A549 (cell line): ENCODE results near the gene LYZL4. TPM values are rescaled to one million over a fixed set of nuclear protein-coding genes. Genes with fewer than 3 reads are reported as not detected.

Experiments
- ATAC-seq, 2 experiments: fragments of 200-7000 bp in 1 of 2; fragments of >200 bp in 1 of 2; cut with Nextera tagmentation in 1 of 2; cut with Tn5 transposase in 1 of 2; 3 replicates each; pipeline versions ENCODE4 v1.8.0 to v1.9.1; 2018 to 2020; ENCODE audit warnings: mild to moderate bottlenecking in 1 of 2, moderate library complexity in 1 of 2
- CTCF ChIA-PET: fragments of 300-600 bp; sonication (Branson Sonifier 250); formaldehyde crosslinking; extraction: SDS; loops from one replicate; lab custom pipeline; 2021; ENCODE audit warnings: antibody characterized with exemption, inconsistent platforms; lab: Yijun Ruan, JAX
- POLR2A ChIA-PET: fragments of 350-600 bp; formaldehyde crosslinking; extraction: SDS; loops from one replicate; lab custom pipeline; 2021; ENCODE audit warnings: antibody characterized with exemption, inconsistent platforms; lab: Yijun Ruan, JAX
- DNase-seq, 2 experiments: peaks; one replicate each; pipeline versions ENCODE4 v3.0.0 to v3.0.0-alpha.2; 2011 to 2016; ENCODE audit warnings: low read depth in 1 of 2, low spot score in 1 of 2
- FAIRE-seq: peaks from 2 replicates; lab custom pipeline; 2011; peaks lifted over from hg19 to GRCh38; lab: Jason Lieb, UNC
- H3K27ac ChIP-seq, 2 experiments: fragments of >200 bp; sonication (Bioruptor Twin); formaldehyde crosslinking; 3 replicates each; pipeline ENCODE4 v1.5.1; 2016 to 2017
- H3K4me1 ChIP-seq: fragments of >200 bp; sonication (Bioruptor Twin); formaldehyde crosslinking; 3 replicates; pipeline ENCODE4 v1.6.1; 2016
- H3K4me2 ChIP-seq: fragments of >200 bp; sonication (Bioruptor Twin); formaldehyde crosslinking; 3 replicates; pipeline ENCODE4 v1.6.1; 2016
- H3K4me3 ChIP-seq: fragments of >200 bp; sonication (Bioruptor Twin); formaldehyde crosslinking; 3 replicates; pipeline ENCODE4 v1.5.1; 2016
- H3K9me3 ChIP-seq: fragments of >200 bp; sonication (Bioruptor Twin); formaldehyde crosslinking; 3 replicates; pipeline ENCODE4 v1.6.1; 2016
- BHLHE40 ChIP-seq: IDR thresholded peaks from 2 replicates; pipeline ENCODE4 v1.6.1; 2012; ENCODE audit warnings: low read depth, low read length, inconsistent platforms
- CBX8 ChIP-seq: fragments of 200-600 bp; sonication (generic); IDR thresholded peaks from 2 replicates; pipeline ENCODE4 v1.6.1; 2016
- FOSB ChIP-seq: fragments of 250-450 bp; sonication (Bioruptor Pico); IDR thresholded peaks from 2 replicates; pipeline ENCODE4 v1.5.0; 2020; ENCODE audit warnings: mild to moderate bottlenecking, moderate library complexity
- HDAC2 ChIP-seq: fragments of 200-600 bp; sonication (generic); IDR thresholded peaks from 2 replicates; pipeline ENCODE4 v1.6.1; 2016
- HOXA7 ChIP-seq: fragments of 250-450 bp; sonication (Bioruptor Pico); IDR thresholded peaks from 2 replicates; pipeline ENCODE4 v1.5.0; 2020; ENCODE audit warnings: mild to moderate bottlenecking, moderate library complexity
- KDM1A ChIP-seq: fragments of 200-600 bp; sonication (generic); IDR thresholded peaks from 2 replicates; pipeline ENCODE4 v1.6.1; 2016; ENCODE audit warnings: low read depth, mild to moderate bottlenecking
- MYC ChIP-seq: IDR thresholded peaks from 2 replicates; pipeline ENCODE4 v1.6.1; 2012; ENCODE audit warnings: mild to moderate bottlenecking, inconsistent platforms, low read length, improper control_type of control experiment, borderline replicate concordance
- POLR2AphosphoS2 ChIP-seq: conservative IDR thresholded peaks from 2 replicates; pipeline ENCODE4 v1.6.1; 2012; ENCODE audit warnings: low read length, improper control_type of control experiment, inconsistent platforms
- RFX5 ChIP-seq: fragments of 450-650 bp; IDR thresholded peaks from 2 replicates; pipeline ENCODE4 v1.7.1; 2014; ENCODE audit warnings: antibody characterized with exemption, mild to moderate bottlenecking, moderate library complexity
- SMC3 ChIP-seq: fragments of >200 bp; sonication (Bioruptor Twin); formaldehyde crosslinking; IDR thresholded peaks from 3 replicates; pipeline ENCODE4 v1.6.1; 2018; ENCODE audit warnings: inconsistent platforms
- SREBF2 ChIP-seq: fragments of 450-650 bp; IDR thresholded peaks from 2 replicates; pipeline ENCODE4 v1.6.1; 2014; ENCODE audit warnings: mild to moderate bottlenecking, moderate library complexity
- ZFP36 ChIP-seq: fragments of 450-650 bp; IDR thresholded peaks from 2 replicates; pipeline ENCODE4 v1.6.1; 2014; ENCODE audit warnings: borderline replicate concordance; ENCODE audit not compliant: partially characterized antibody
- ZSCAN20 ChIP-seq: fragments of 250-450 bp; sonication (Bioruptor Pico); IDR thresholded peaks from 2 replicates; pipeline ENCODE4 v1.8.0; 2022; ENCODE audit warnings: mild to moderate bottlenecking, moderate library complexity
- WGBS: methylation state at CpG from one replicate; pipeline ENCODE4 v1.1.6; 2017; ENCODE audit errors: missing lambda C conversion rate; 5-methylcytosine and 5-hydroxymethylcytosine counted together
- polyA plus RNA-seq, 4 experiments: library from polyadenylated mRNA; depleted of rRNA in 3 of 4; stranded (reverse); fragments of >200 nt; fragmentation: RNase III in 1 of 4; extraction: RNeasy Plus Mini Kit Qiagen cat#74134 plus additional on column Dnase treatment in 1 of 4; gene quantifications; 2 replicates in 3 of 4; 3 replicates in 1 of 4; pipeline ENCODE4 v1.2.3, GENCODE V29; 2011 to 2017
- TF ChIP-seq, protein P1 (sequence below): fragments of 250-450 bp; sonication (Bioruptor Pico); IDR thresholded peaks from 2 replicates; pipeline ENCODE4 v1.5.0; 2021; ENCODE audit warnings: mild to moderate bottlenecking, moderate library complexity, borderline replicate concordance
- TF ChIP-seq, protein P2 (sequence below): fragments of >200 bp; sonication (Bioruptor Twin); formaldehyde crosslinking; IDR thresholded peaks from 2 replicates; pipeline ENCODE4 v1.6.1; 2016
- TF ChIP-seq, protein P3 (sequence below): fragments of >200 bp; sonication (Bioruptor Twin); formaldehyde crosslinking; IDR thresholded peaks from 3 replicates; pipeline ENCODE4 v1.6.1; 2016
- TF ChIP-seq, protein P4 (sequence below): fragments of 250-450 bp; sonication (Bioruptor Pico); IDR thresholded peaks from 2 replicates; pipeline ENCODE4 v1.5.0; 2020; ENCODE audit warnings: low read depth, mild to moderate bottlenecking, moderate library complexity
- TF ChIP-seq, protein P5 (sequence below): IDR thresholded peaks from 2 replicates; pipeline ENCODE4 v1.6.1; 2012; ENCODE audit warnings: low read depth, borderline replicate concordance
- TF ChIP-seq, protein P6 (sequence below): IDR thresholded peaks from 2 replicates; pipeline ENCODE4 v1.6.1; 2012
- TF ChIP-seq, protein P7 (sequence below): fragments of 150-350 bp; IDR thresholded peaks from 2 replicates; pipeline ENCODE4 v1.6.1; 2014; ENCODE audit warnings: low read depth, mild to moderate bottlenecking, low read length
- TF ChIP-seq, protein P8 (sequence below): fragments of >200 bp; sonication (Bioruptor Twin); formaldehyde crosslinking; IDR thresholded peaks from 3 replicates; pipeline ENCODE4 v1.5.1; 2016

Gene LYZL4
- polyA plus RNA-seq, 2 of the 4 experiments (the other 2 are of a cell fraction): not detected

DNA sequence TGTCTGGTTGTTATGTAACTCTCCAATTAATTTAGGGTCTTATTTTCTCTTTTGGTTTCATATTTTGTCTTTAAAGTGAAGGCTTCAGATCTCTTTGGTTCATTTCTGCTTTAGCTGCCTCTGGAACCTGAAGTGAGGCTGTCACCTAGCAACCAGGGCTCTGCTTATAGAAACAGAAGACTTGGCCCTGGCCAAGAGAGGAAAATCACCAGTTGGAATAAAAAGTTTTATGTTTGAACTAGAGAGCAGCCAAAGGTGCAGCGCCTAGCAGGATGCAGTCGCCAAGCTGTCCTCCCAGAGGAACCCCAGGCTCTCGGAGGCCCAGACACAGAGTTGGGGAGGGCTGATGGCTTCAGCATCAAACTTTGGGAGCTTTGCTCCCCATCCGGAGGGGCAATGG, 41.1 kb downstream of the LYZL4 start (continued):
- TF ChIP-seq, protein P1, sequence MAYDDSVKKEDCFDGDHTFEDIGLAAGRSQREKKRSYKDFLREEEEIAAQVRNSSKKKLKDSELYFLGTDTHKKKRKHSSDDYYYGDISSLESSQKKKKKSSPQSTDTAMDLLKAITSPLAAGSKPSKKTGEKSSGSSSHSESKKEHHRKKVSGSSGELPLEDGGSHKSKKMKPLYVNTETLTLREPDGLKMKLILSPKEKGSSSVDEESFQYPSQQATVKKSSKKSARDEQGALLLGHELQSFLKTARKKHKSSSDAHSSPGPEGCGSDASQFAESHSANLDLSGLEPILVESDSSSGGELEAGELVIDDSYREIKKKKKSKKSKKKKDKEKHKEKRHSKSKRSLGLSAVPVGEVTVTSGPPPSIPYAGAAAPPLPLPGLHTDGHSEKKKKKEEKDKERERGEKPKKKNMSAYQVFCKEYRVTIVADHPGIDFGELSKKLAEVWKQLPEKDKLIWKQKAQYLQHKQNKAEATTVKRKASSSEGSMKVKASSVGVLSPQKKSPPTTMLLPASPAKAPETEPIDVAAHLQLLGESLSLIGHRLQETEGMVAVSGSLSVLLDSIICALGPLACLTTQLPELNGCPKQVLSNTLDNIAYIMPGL: no peak
- no peak for TF ChIP-seq RFX5
- TF ChIP-seq, protein P2, sequence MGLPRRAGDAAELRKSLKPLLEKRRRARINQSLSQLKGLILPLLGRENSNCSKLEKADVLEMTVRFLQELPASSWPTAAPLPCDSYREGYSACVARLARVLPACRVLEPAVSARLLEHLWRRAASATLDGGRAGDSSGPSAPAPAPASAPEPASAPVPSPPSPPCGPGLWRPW: no peak
- TF ChIP-seq MYC: no peak
- TF ChIP-seq, protein P3, sequence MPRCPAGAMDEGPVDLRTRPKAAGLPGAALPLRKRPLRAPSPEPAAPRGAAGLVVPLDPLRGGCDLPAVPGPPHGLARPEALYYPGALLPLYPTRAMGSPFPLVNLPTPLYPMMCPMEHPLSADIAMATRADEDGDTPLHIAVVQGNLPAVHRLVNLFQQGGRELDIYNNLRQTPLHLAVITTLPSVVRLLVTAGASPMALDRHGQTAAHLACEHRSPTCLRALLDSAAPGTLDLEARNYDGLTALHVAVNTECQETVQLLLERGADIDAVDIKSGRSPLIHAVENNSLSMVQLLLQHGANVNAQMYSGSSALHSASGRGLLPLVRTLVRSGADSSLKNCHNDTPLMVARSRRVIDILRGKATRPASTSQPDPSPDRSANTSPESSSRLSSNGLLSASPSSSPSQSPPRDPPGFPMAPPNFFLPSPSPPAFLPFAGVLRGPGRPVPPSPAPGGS: no peak
- TF ChIP-seq, protein P4, sequence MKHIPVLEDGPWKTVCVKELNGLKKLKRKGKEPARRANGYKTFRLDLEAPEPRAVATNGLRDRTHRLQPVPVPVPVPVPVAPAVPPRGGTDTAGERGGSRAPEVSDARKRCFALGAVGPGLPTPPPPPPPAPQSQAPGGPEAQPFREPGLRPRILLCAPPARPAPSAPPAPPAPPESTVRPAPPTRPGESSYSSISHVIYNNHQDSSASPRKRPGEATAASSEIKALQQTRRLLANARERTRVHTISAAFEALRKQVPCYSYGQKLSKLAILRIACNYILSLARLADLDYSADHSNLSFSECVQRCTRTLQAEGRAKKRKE: no peak
- TF ChIP-seq ZFP36: no peak

DNA sequence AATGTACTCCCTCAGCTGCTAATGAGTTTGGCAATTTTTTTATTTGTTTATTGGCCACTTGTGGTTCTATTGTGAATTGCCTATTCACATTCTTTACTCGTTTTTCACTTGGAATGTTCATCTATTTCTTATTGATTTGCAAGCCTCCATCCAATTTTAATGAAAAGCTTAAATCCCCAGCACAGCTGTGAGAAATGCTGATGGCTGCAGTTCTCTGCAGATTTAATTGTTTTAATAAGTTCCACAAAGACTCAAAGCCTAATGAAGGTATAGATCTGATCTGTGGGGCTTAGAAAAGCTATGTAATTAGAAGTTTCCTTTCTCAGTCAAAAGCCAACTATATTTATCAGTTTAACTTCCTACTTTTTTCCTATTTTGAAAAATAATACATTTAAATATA, 41.5 kb downstream of the LYZL4 start:
- Histone ChIP-seq H3K27ac (no peak overlapping the region), H3K4me2 (no peak overlapping the region)
- ChIA-PET POLR2A (no interaction called here), CTCF (no interaction called here)
- TF ChIP-seq FOSB (CRISPR knock-in tag): no peak
- TF ChIP-seq KDM1A: no peak
- no peak for TF ChIP-seq CBX8
- no peak for TF ChIP-seq RFX5
- TF ChIP-seq BHLHE40: no peak
- TF ChIP-seq POLR2AphosphoS2: no peak
- TF ChIP-seq HOXA7 (CRISPR knock-in tag): no peak
- TF ChIP-seq, protein P5, sequence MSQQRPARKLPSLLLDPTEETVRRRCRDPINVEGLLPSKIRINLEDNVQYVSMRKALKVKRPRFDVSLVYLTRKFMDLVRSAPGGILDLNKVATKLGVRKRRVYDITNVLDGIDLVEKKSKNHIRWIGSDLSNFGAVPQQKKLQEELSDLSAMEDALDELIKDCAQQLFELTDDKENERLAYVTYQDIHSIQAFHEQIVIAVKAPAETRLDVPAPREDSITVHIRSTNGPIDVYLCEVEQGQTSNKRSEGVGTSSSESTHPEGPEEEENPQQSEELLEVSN: no peak
- TF ChIP-seq ZSCAN20 (CRISPR knock-in tag): no peak
- no peak for TF ChIP-seq HDAC2
- TF ChIP-seq, all 56 proteins: peak for 0
- Histone ChIP-seq H3K4me1 (no peaks in the 10 kb centered on the region), H3K9me3 (no peaks in the 10 kb centered on the region), H3K4me3 (no peak overlapping the region)
- ATAC-seq (no peak), DNase-seq (no peak), FAIRE-seq (no peak)
- WGBS: 0% methylated on average over 1 of the region's 1 CpG

DNA sequence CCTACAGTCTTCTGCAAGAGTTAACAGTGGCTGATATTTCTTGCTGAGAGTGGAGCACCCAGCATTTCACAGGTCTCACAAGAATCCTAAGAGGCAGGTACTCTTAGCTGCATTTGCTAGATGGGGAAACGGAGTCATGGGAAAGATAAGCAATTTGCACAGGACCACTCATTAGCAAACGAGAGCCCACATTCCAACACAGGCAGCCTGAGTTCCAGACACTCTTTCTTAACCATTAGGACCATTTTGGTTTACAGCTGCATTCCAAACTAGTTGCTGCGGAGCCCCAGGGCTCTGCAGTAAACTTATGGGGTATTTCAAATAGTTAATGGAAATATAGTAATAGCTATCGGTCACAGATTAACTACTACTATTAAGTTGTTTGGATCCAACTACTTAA, 42.5 kb downstream of the LYZL4 start:
- CTCF ChIA-PET: no interaction called here
- no peak for TF ChIP-seq SREBF2
- TF ChIP-seq, protein P6, sequence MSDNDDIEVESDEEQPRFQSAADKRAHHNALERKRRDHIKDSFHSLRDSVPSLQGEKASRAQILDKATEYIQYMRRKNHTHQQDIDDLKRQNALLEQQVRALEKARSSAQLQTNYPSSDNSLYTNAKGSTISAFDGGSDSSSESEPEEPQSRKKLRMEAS: no peak
- TF ChIP-seq MYC: no peak
- TF ChIP-seq, protein P3: no peak
- TF ChIP-seq, protein P7, sequence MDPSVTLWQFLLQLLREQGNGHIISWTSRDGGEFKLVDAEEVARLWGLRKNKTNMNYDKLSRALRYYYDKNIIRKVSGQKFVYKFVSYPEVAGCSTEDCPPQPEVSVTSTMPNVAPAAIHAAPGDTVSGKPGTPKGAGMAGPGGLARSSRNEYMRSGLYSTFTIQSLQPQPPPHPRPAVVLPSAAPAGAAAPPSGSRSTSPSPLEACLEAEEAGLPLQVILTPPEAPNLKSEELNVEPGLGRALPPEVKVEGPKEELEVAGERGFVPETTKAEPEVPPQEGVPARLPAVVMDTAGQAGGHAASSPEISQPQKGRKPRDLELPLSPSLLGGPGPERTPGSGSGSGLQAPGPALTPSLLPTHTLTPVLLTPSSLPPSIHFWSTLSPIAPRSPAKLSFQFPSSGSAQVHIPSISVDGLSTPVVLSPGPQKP: no peak
- TF ChIP-seq, protein P5: no peak
- TF ChIP-seq CBX8: no peak
- TF ChIP-seq SMC3: no peak
- TF ChIP-seq, protein P8, sequence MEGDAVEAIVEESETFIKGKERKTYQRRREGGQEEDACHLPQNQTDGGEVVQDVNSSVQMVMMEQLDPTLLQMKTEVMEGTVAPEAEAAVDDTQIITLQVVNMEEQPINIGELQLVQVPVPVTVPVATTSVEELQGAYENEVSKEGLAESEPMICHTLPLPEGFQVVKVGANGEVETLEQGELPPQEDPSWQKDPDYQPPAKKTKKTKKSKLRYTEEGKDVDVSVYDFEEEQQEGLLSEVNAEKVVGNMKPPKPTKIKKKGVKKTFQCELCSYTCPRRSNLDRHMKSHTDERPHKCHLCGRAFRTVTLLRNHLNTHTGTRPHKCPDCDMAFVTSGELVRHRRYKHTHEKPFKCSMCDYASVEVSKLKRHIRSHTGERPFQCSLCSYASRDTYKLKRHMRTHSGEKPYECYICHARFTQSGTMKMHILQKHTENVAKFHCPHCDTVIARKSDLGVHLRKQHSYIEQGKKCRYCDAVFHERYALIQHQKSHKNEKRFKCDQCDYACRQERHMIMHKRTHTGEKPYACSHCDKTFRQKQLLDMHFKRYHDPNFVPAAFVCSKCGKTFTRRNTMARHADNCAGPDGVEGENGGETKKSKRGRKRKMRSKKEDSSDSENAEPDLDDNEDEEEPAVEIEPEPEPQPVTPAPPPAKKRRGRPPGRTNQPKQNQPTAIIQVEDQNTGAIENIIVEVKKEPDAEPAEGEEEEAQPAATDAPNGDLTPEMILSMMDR: no peak
- ATAC-seq (no peak), FAIRE-seq (no peak), DNase-seq (no peak)
- H3K4me1 ChIP-seq: no peaks in the 10 kb centered on the region
- POLR2A ChIA-PET: no interaction called here
- no peak overlapping the region for H3K27ac ChIP-seq
- 28% methylated on average over 4 of the region's 4 CpGs for WGBS
- H3K9me3 ChIP-seq: no peaks in the 10 kb centered on the region
- no peak overlapping the region for H3K4me3 ChIP-seq
- no peak overlapping the region for H3K4me2 ChIP-seq
